A673 (cell line): Measurements from ENCODE around the gene APBA1.

Experiments used
- EZH2 ChIP-seq: fragments of 200-600 bp; sonication (generic); IDR thresholded peaks from 2 replicates; pipeline ENCODE4 v1.6.1; 2017; ENCODE audit warnings: borderline replicate concordance, low read depth, mild to moderate bottlenecking, mixed read lengths, antibody characterized with exemption, low read length; ENCODE audit not compliant: poor library complexity, severe bottlenecking
- TF ChIP-seq, protein P1 (sequence below): fragments of 300-800, 200-600 bp; sonication (generic); conservative IDR thresholded peaks from 2 replicates; pipeline ENCODE4 v1.5.1; 2017; ENCODE audit warnings: low read depth, mild to moderate bottlenecking, antibody characterized with exemption, low read length, moderate library complexity, mixed read lengths

DNA sequence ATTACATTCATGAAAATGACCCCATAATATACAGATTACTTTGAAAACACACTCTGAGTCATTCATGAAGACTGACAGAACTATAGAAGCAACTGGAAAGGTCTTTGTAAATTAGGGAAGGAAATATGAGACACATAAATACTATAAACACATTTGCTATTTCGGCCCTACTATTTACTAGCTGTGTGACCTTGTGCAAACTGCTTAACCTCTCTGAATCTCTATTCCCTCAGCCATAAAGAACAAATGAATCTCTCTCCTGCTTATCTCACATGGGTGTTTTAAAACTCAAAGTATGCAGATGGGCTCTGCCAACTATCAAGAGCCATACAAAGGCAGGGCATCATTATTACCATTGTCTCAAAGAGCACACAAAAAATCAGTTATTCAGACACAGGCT, 52.9 kb downstream of the APBA1 start:
- TF ChIP-seq, protein P1, sequence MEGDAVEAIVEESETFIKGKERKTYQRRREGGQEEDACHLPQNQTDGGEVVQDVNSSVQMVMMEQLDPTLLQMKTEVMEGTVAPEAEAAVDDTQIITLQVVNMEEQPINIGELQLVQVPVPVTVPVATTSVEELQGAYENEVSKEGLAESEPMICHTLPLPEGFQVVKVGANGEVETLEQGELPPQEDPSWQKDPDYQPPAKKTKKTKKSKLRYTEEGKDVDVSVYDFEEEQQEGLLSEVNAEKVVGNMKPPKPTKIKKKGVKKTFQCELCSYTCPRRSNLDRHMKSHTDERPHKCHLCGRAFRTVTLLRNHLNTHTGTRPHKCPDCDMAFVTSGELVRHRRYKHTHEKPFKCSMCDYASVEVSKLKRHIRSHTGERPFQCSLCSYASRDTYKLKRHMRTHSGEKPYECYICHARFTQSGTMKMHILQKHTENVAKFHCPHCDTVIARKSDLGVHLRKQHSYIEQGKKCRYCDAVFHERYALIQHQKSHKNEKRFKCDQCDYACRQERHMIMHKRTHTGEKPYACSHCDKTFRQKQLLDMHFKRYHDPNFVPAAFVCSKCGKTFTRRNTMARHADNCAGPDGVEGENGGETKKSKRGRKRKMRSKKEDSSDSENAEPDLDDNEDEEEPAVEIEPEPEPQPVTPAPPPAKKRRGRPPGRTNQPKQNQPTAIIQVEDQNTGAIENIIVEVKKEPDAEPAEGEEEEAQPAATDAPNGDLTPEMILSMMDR: no peak
- TF ChIP-seq EZH2: no peak
